ENCODE results near the gene SLC6A11. TPM values are rescaled to one million over a fixed set of nuclear protein-coding genes. Genes with fewer than 3 reads are reported as not detected.

The SLC6A11 gene
- total and polyA plus RNA-seq, 2 of the 13 experiments (the other 11 are each of a cell fraction or from before 2014, with no cell fraction given), result 17.9 to 34.5 TPM

GRCh38 chr3:10824468-10824867 lies 8.4 kb downstream of the SLC6A11 start:
- intact Hi-C loops (cut with micrococcal nuclease; ENCODE audit: unreplicated experiment), result no loop called here
- H3K9ac ChIP-seq (ENCODE audit: insufficient read depth, low read depth, low read length), result no peak overlapping the region
- POLR2A ChIA-PET, result no interaction called here
- no peaks in the 10 kb centered on the region for H3K27me3 ChIP-seq (ENCODE audit: control insufficient read depth in 1 of 2, insufficient read depth in 2 of 2, low read length in 2 of 2)
- H3K36me3 ChIP-seq (replicated peaks in 1 of 2; ENCODE audit: control insufficient read depth in 1 of 2, insufficient read depth in 2 of 2, low read length in 2 of 2), result peaks cover 7 to 35% of the 10 kb centered on the region in 2 experiments; a peak in 4 of 5 replicates
- H3K9me3 ChIP-seq (ENCODE audit: low read length), result no peaks in the 10 kb centered on the region; the same call in 1 of the 2 replicates
- no peak for ATAC-seq
- no peak for FAIRE-seq
- H3K4me1 ChIP-seq (ENCODE audit: insufficient read depth, low read length), result peaks cover 40% of the 10 kb centered on the region
- H3K4me3 ChIP-seq (replicated peaks in 1 of 3; ENCODE audit: insufficient read depth in 1 of 3, low read depth in 2 of 3, low read length in 3 of 3), result no peak overlapping the region
- H3K27ac ChIP-seq (ENCODE audit: extremely low read length, insufficient read depth, low read length), result no peak overlapping the region
- no peaks in the 10 kb centered on the region for H3K79me2 ChIP-seq (ENCODE audit: insufficient read depth, low read length)
- H3K4me2 ChIP-seq (ENCODE audit: low read depth, low read length), result no peak overlapping the region
- no peaks in the 10 kb centered on the region for H4K20me1 ChIP-seq (ENCODE audit: insufficient read depth, low read length)
- in situ Hi-C loops (cut with HindIII; ENCODE audit: extremely low pct_ligation_motif_present, low pct_unique_long_range_greater_than_20kb), result no loop called here
- CTCF ChIA-PET (ENCODE audit: low intra/inter-chr PET ratio, low total read pairs), result no interaction called here
- BruUV-seq (replicated peaks), result no TSS peak
- no peak for DNase-seq (ENCODE audit: low spot score)
- no peak for TF ChIP-seq ZSCAN29 (CRISPR knock-in tag; conservative IDR thresholded peaks at IDR 0.05)
- TF ChIP-seq RAD21 (CRISPR knock-in tag; IDR thresholded peaks at IDR 0.05), result no peak
- TF ChIP-seq ZNF138 (CRISPR knock-in tag; IDR thresholded peaks at IDR 0.05; ENCODE audit: low read depth), result no peak
- TF ChIP-seq DMAP1 (CRISPR knock-in tag; IDR thresholded peaks at IDR 0.05), result no peak
- TF ChIP-seq TFDP2 (CRISPR knock-in tag; IDR thresholded peaks at IDR 0.05), result no peak
- TF ChIP-seq ARID4A (CRISPR knock-in tag; IDR thresholded peaks at IDR 0.05; ENCODE audit: borderline replicate concordance), result no peak
- no peak for TF ChIP-seq RFX1 (IDR thresholded peaks at IDR 0.05)
- no peak for TF ChIP-seq SKI (IDR thresholded peaks at IDR 0.05; ENCODE audit: partially characterized antibody)
- no peak for TF ChIP-seq E2F2 (CRISPR knock-in tag; IDR thresholded peaks at IDR 0.05; ENCODE audit: borderline replicate concordance)
- no peak for TF ChIP-seq MTERF4 (CRISPR knock-in tag; IDR thresholded peaks at IDR 0.05)
- TF ChIP-seq NCOA1 (CRISPR knock-in tag; IDR thresholded peaks at IDR 0.05), result no peak
- TF ChIP-seq MTF1 (CRISPR knock-in tag; IDR thresholded peaks at IDR 0.05), result no peak
- TF ChIP-seq CBX2 (IDR thresholded peaks at IDR 0.05; ENCODE audit: low read depth, low read length), result no peak
- TF ChIP-seq CBX2 (CRISPR knock-in tag; IDR thresholded peaks at IDR 0.05; ENCODE audit: low read depth), result no peak
- TF ChIP-seq HNF4A (CRISPR knock-in tag; IDR thresholded peaks at IDR 0.05), result no peak
- TF ChIP-seq TFE3 (CRISPR knock-in tag; IDR thresholded peaks at IDR 0.05), result no peak
- no peak for TF ChIP-seq HMG20B (CRISPR knock-in tag; conservative IDR thresholded peaks at IDR 0.05)
- H2AFZ ChIP-seq (ENCODE audit: low read length), result no peak overlapping the region
- 75% methylated on average over 1 of the region's 1 CpG for WGBS (ENCODE audit: low lambda C conversion rate)

All from HepG2 (cell line).